GM12878 (cell line): Measurements from ENCODE around the gene TMPRSS3. TPM values are rescaled to one million over a fixed set of nuclear protein-coding genes. Genes with fewer than 3 reads are reported as not detected.

Experiments used
- ATAC-seq: fragments of 200-7000 bp; cut with Tn5 transposase; 3 replicates; pipeline ENCODE4 v1.9.1; 2020; ENCODE audit warnings: mild to moderate bottlenecking, moderate library complexity
- BruUV-seq: library from RNA; stranded (reverse); fragments of 400-500 nt; replicated peaks from 2 replicates; lab custom pipeline; 2021; lab: Mats Ljungman, UMichigan
- CTCF ChIA-PET: fragments of 300-600 bp; sonication (Branson Sonifier 250); formaldehyde crosslinking; extraction: SDS; loops from one replicate; lab custom pipeline; 2021; ENCODE audit warnings: inconsistent platforms; lab: Yijun Ruan, JAX
- POLR2A ChIA-PET: fragments of 350-600 bp; formaldehyde crosslinking; extraction: SDS; loops from one replicate; lab custom pipeline; 2021; ENCODE audit warnings: inconsistent platforms; lab: Charles Lee
- RAD21 ChIA-PET: fragments of 300-600 bp; sonication (Branson Sonifier 250); formaldehyde crosslinking; loops from one replicate; lab custom pipeline; 2023; ENCODE audit warnings: antibody characterized with exemption; ENCODE audit not compliant: unreplicated experiment; lab: Charles Lee
- SMC1A ChIA-PET: fragments of 300-600 bp; sonication (Branson Sonifier 250); formaldehyde crosslinking; loops from one replicate; lab custom pipeline; 2023; ENCODE audit not compliant: unreplicated experiment, uncharacterized antibody; lab: Charles Lee
- DNase-seq: peaks from one replicate; pipeline ENCODE4 v3.0.0-alpha.2; 2011; ENCODE audit warnings: low read depth, low spot score
- FAIRE-seq: peaks from 3 replicates; lab custom pipeline; 2011; peaks lifted over from hg19 to GRCh38; lab: Jason Lieb, UNC
- H2AFZ ChIP-seq: 2 replicates; pipeline ENCODE4 v1.6.0; 2011; ENCODE audit warnings: low read depth, low read length, control low read depth; ENCODE audit not compliant: control insufficient read depth
- H3K27ac ChIP-seq: 2 replicates; pipeline ENCODE4 v1.5.1; 2011; ENCODE audit warnings: control low read depth; ENCODE audit not compliant: control insufficient read depth, insufficient read depth
- H3K27me3 ChIP-seq, 2 experiments: replicated peaks in 1 of 2; 2 replicates each; pipeline versions ENCODE4 v1.6.0 to v1.6.1; 2011; ENCODE audit warnings: low read length in 1 of 2; ENCODE audit not compliant: control insufficient read depth in 2 of 2, insufficient read depth in 2 of 2
- H3K36me3 ChIP-seq, 2 experiments: 2 replicates each; pipeline ENCODE4 v1.5.1; 2011; ENCODE audit warnings: low read length in 1 of 2; ENCODE audit not compliant: control insufficient read depth in 2 of 2, insufficient read depth in 2 of 2
- H3K4me1 ChIP-seq: 2 replicates; pipeline ENCODE4 v1.6.1; 2011; ENCODE audit warnings: mild to moderate bottlenecking, low read length, moderate library complexity, mixed read lengths; ENCODE audit not compliant: control insufficient read depth, insufficient read depth
- H3K4me2 ChIP-seq: 2 replicates; pipeline ENCODE4 v1.6.0; 2011; ENCODE audit warnings: control low read depth; ENCODE audit not compliant: control insufficient read depth, insufficient read depth
- H3K4me3 ChIP-seq: fragments of 200-600 bp; sonication (generic); 2 replicates; pipeline ENCODE4 v1.5.1; 2016
- H3K79me2 ChIP-seq: 2 replicates; pipeline ENCODE4 v1.6.0; 2011; ENCODE audit warnings: low read length; ENCODE audit not compliant: control insufficient read depth, insufficient read depth
- H3K9ac ChIP-seq: 2 replicates; pipeline ENCODE4 v1.8.0; 2011; ENCODE audit warnings: low read length, control low read depth, mixed read lengths; ENCODE audit not compliant: control insufficient read depth, insufficient read depth
- H3K9me3 ChIP-seq: replicated peaks from 3 replicates; pipeline ENCODE4 v1.5.1; 2011; ENCODE audit warnings: mild to moderate bottlenecking, low read length; ENCODE audit not compliant: control insufficient read depth, insufficient read depth
- H4K20me1 ChIP-seq: 2 replicates; pipeline ENCODE4 v1.6.0; 2011; ENCODE audit not compliant: control insufficient read depth, insufficient read depth
- E2F8 ChIP-seq: fragments of 450-650 bp; IDR thresholded peaks from 2 replicates; pipeline ENCODE4 v1.6.1; 2018; ENCODE audit warnings: mild to moderate bottlenecking, low read depth, moderate library complexity; ENCODE audit not compliant: partially characterized antibody
- SUZ12 ChIP-seq: fragments of 200-600 bp; sonication (generic); IDR thresholded peaks from one replicate; pipeline ENCODE4 v1.6.1; 2018; ENCODE audit warnings: antibody characterized with exemption, mild to moderate bottlenecking; ENCODE audit not compliant: unreplicated experiment
- WGBS: methylation state at CpG from one replicate; pipeline ENCODE4 v1.1.6; 2016; ENCODE audit warnings: low lambda C conversion rate; ENCODE audit not compliant: insufficient replicate concordance, insufficient coverage; ENCODE audit errors: missing lambda C conversion rate; 5-methylcytosine and 5-hydroxymethylcytosine counted together
- in situ Hi-C: fragments of 300-500 bp; cut with MboI; formaldehyde crosslinking; loops from 9 replicates; pipeline ENCODE4 v1.14.3; 2018; ENCODE audit warnings: mixed read lengths
- intact Hi-C: fragments of 100-400 bp; cut with micrococcal nuclease; formaldehyde crosslinking; loops from one replicate; pipeline ENCODE4 v1.14.2; 2022; ENCODE audit not compliant: unreplicated experiment
- polyA plus RNA-seq, 11 experiments: library from polyadenylated mRNA; depleted of rRNA in 4 of 11; unstranded in 6 of 11; stranded (reverse) in 5 of 11; fragments of >200 nt; fragmentation: Nextera tagmentation in 4 of 11; fragmentation: Illumina TruSeq in 1 of 11; extraction: Ambion mirVana in 4 of 11; extraction: Trizol in 1 of 11; gene quantifications; 1 replicate in 1 of 11; 2 replicates in 10 of 11; pipeline versions ENCODE4 v1.2.1 to v1.2.3, GENCODE V29; 2011 to 2016; ENCODE audit warnings: inconsistent platforms in 2 of 11, missing spikeins in 2 of 11, low read depth in 1 of 11
- total RNA-seq, 4 experiments: library from RNA; depleted of rRNA in 3 of 4; stranded (reverse); fragments of >200 nt in 3 of 4; fragmentation: Illumina TruSeq in 1 of 4; extraction: Trizol in 1 of 4; gene quantifications; 2 replicates each; pipeline versions ENCODE4 v1.2.1 to v1.2.3, GENCODE V29; 2013 to 2021

The TMPRSS3 gene
- total and polyA plus RNA-seq, 10 of the 15 experiments (the other 5 are each of a cell fraction or from before 2014, with no cell fraction given) = 0.51 to 1.5 (median 0.82) TPM; not detected in 1

GRCh38 chr21:42414928-42415769 is 19.3 kb upstream of the TMPRSS3 start (continued):
- peak; percentile 19 for TF ChIP-seq E2F8
- TF ChIP-seq, all 136 proteins: peak for 66

- ChIA-PET RAD21 (interaction anchor here (1.0 to 4.2 kb wide), 9 partner anchors 9 to 129 kb away, joined by 3 to 32 read pairs (median 5); partner anchors contain the start of gene UBASH3A), SMC1A (interaction anchor here (1.4 to 6.1 kb wide), 9 partner anchors 8 to 123 kb away, joined by 3 to 49 read pairs (median 7); partner anchors contain the start of gene UBASH3A), POLR2A (interaction anchor here (0.6 to 5.4 kb wide), 8 partner anchors 9 to 36 kb away, joined by 3 to 34 read pairs (median 10); partner anchors contain the start of gene UBASH3A), CTCF (interaction anchor here (1.0 to 2.4 kb wide), 5 partner anchors 10 to 122 kb away, joined by 3 to 16 read pairs (median 4); partner anchors contain the start of gene UBASH3A)
- intact Hi-C loops = no loop called here
- Histone ChIP-seq H3K79me2 (no peaks in the 10 kb centered on the region), H3K9me3 (peaks cover 5% of the 10 kb centered on the region; the same call in 2 of the 3 replicates), H3K27me3 (no peaks in the 10 kb centered on the region), H2AFZ (peak overlapping the region; percentile 55; the same call in 1 of the 2 replicates), H3K4me1 (peaks cover 47% of the 10 kb centered on the region), H3K9ac (peak overlapping the region; percentile 66), H3K36me3 (no peaks in the 10 kb centered on the region), H3K4me3 (no peak overlapping the region), H3K27ac (peak overlapping the region; percentile 95), H3K4me2 (peak overlapping the region; percentile 78), H4K20me1 (no peaks in the 10 kb centered on the region)
- FAIRE-seq = no peak
- 69% methylated on average over 8 of the region's 8 CpGs for WGBS
- no peak for TF ChIP-seq SUZ12
- no peak for DNase-seq
- ATAC-seq = no peak
- in situ Hi-C loops = no loop called here
- TSS peak; percentile 94 for BruUV-seq
Observed at GRCh38 chr21:42414553-42414927, 18.7 kb upstream of the TMPRSS3 start.
